ENCODE results near the gene C6orf58. TPM values are rescaled to one million over a fixed set of nuclear protein-coding genes. Genes with fewer than 3 reads are reported as not detected.
A peak's percentile ranks its signal among the peaks of the same experiment; 100 is the strongest.

The C6orf58 gene
- total RNA-seq: 0.13 and 0.26 TPM in 2 replicates

GRCh38 chr6:127576874-127577273 lies at the start of gene C6orf58:
Gene C6orf58, plus strand, starts transcription at chr6:127577174. Its CDS starts 12 bp downstream, at chr6:127577186.
- DNase-seq (ENCODE audit: low read depth in 2 of 2): no peak

- DNase-seq (ENCODE audit: low read depth in 2 of 2): no peak
These were observed 44.0 kb upstream of the C6orf58 start for GRCh38 chr6:127533011-127533410.

GRCh38 chr6:127533736-127534135 lies 43.2 kb upstream of the C6orf58 start:
- DNase-seq (ENCODE audit: low read depth in 2 of 2): no peak

- DNase-seq (ENCODE audit: low read depth in 2 of 2): no peak
These were observed 38.2 kb upstream of the C6orf58 start for GRCh38 chr6:127538750-127539264.

GRCh38 chr6:127539272-127539671 lies 37.7 kb upstream of the C6orf58 start:
- DNase-seq (ENCODE audit: low read depth in 2 of 2): peak in 1 of 2 donors; percentile 29

GRCh38 chr6:127547215-127547614 lies 29.8 kb upstream of the C6orf58 start:
- peak in 1 of 2 donors; percentile 2 for DNase-seq (ENCODE audit: low read depth in 2 of 2)

GRCh38 chr6:127547904-127548649 lies 28.9 kb upstream of the C6orf58 start:
- no peak for DNase-seq (ENCODE audit: low read depth in 2 of 2)

- no peak for DNase-seq (ENCODE audit: low read depth in 2 of 2)
These were observed 26.6 kb upstream of the C6orf58 start for GRCh38 chr6:127550403-127550802.

GRCh38 chr6:127554435-127555006 lies 22.5 kb upstream of the C6orf58 start:
- DNase-seq (ENCODE audit: low read depth in 2 of 2): peak in 1 of 2 donors; percentile 26

GRCh38 chr6:127561660-127562059 lies 15.3 kb upstream of the C6orf58 start:
- DNase-seq (ENCODE audit: low read depth in 2 of 2): peak in 1 of 2 donors; percentile 2

- no peak for DNase-seq (ENCODE audit: low read depth in 2 of 2)
These were observed 12.2 kb upstream of the C6orf58 start for GRCh38 chr6:127564761-127565160.

- DNase-seq (ENCODE audit: low read depth in 2 of 2): peak; percentile 16 to 63
These were observed 10.9 kb upstream of the C6orf58 start for GRCh38 chr6:127566119-127566518.

GRCh38 chr6:127566651-127567050 lies 10.3 kb upstream of the C6orf58 start:
- no peak for DNase-seq (ENCODE audit: low read depth in 2 of 2)

- no peak for DNase-seq (ENCODE audit: low read depth in 2 of 2)
These were observed 9.5 kb upstream of the C6orf58 start for GRCh38 chr6:127567476-127567875.

- peak in 1 of 2 donors; percentile 22 for DNase-seq (ENCODE audit: low read depth in 2 of 2)
These were observed 6.1 kb upstream of the C6orf58 start for GRCh38 chr6:127570739-127571389.

- DNase-seq (ENCODE audit: low read depth in 2 of 2): no peak
These were observed 1.9 kb downstream of the C6orf58 start for GRCh38 chr6:127578900-127579299.

- DNase-seq (ENCODE audit: low read depth in 2 of 2): no peak
These were observed 4.6 kb downstream of the C6orf58 start for GRCh38 chr6:127581576-127581975.

GRCh38 chr6:127582777-127583462 lies 5.9 kb downstream of the C6orf58 start:
- peak in 1 of 2 donors; percentile 50 for DNase-seq (ENCODE audit: low read depth in 2 of 2)

- no peak for DNase-seq (ENCODE audit: low read depth in 2 of 2)
These were observed 8.1 kb downstream of the C6orf58 start for GRCh38 chr6:127585123-127585522.

- DNase-seq (ENCODE audit: low read depth in 2 of 2): no peak
These were observed 9.4 kb downstream of the C6orf58 start for GRCh38 chr6:127586372-127586771.

- no peak for DNase-seq (ENCODE audit: low read depth in 2 of 2)
These were observed 10.9 kb downstream of the C6orf58 start for GRCh38 chr6:127587875-127588274.

- DNase-seq (ENCODE audit: low read depth in 2 of 2): no peak
These were observed 12.2 kb downstream of the C6orf58 start for GRCh38 chr6:127589135-127589534.
